Measurements from ENCODE around the gene PRKD1. TPM values are rescaled to one million over a fixed set of nuclear protein-coding genes. Genes with fewer than 3 reads are reported as not detected.

PRKD1 gene
- total RNA-seq, 1 donor from 2014 or later = 19.2 TPM

DNA sequence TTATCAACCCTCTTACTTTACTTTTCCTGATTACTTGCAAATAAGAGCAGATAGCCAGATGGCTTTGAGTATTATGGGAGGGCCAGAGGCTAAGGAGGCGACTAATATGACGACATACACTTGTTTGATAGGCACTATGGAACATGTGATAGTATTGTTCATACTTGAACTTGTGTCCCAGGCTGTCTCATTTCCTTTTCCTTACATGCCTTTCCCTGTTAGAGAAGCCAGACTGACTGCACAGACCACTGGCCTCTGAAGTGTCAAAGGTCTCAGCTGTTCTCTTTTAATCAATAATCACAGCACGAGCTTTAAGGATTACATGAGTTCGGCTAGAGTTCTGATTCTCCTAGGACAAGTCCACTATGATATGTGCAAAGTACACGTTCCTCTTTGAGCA lies 326.0 kb downstream of the PRKD1 start:
- DNase-seq = no peak

DNA sequence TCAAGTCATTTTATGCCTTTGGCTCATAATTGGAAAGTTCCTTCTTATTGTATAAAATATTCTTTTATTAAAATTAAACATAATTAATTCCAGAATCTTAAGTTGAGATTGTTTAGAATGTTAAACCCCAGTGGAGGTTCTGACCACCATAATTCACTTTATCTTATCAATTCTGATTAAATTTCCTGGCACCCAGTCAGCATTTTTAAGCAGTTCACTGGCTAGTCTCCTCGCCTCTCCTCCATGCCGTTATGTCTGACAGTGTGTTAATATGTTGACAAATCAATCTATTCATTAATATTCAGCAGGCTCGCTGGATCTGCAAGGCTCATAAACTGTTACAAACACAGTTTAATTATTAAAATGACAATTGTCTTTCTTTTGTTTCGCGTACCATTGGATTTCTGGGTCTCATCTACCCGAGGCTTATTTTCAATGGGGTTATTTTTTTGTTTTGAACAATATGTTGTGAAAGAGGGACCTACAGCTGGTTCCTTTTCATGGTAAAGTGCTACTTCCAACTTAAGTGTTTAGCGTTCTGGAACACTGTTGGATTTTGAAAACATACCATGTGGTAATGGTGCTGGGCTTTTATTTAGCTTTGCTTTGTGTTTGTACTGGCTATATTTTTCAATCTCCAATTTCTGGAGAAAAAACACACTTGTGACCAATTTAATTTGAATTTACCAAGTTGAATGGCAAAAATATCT lies 339.7 kb downstream of the PRKD1 start:
- no peak for DNase-seq

DNA sequence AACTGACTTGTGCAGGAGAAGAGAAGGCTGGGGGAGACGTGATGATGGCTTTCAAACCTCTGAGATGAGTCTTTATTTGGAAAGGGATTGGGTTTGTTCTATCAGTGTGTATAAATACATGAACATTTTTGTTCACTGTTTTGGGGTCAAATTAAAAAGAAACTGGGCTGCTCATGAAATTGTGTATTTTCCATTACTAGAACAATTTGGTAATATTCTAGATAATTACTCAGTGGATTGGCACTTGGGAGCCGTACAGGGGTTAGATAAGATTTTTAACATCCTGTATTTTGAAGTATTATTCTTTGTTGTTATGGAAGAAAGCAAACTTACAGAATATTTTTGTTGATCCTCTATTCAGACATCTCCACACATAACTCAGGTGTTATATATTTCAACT lies 340.6 kb downstream of the PRKD1 start:
- DNase-seq = no peak

DNA sequence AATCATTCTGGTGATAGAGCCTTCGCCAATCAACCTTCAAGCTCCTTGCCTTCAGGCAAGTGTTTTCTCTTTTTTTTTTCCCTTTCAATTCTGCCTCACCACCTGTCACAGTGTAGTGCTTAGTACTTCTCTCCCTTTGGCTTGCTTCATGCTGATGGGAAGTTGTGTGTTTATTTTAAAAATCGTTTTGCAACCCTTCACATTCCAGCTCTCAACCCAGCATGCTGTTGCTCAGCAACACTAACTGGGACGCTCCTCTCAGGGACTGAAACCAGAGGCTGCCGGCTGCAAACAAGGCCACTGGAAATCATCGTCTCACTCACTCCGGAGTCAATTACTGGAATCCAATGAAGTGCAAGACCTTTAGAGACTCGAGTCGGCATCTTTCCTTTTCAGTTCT lies 342.7 kb downstream of the PRKD1 start:
- peak; percentile 78 for DNase-seq

DNA sequence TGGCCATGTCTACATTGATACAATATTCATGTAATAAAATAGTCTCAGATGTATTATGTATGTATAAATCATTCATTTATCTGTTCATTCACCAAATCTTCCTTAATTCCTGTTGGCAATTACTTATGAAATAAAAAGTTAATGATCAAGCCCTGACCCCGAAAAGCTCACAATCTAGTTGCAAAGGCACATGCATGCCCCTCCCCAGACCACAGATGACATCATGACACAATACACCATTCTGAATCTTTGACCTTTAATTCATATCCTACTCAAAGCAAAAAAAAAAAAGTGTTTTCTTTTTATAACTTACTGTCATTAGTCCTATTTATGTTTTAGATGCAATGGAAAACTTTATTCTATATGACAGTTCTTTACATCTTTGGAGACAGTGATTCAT lies 346.9 kb downstream of the PRKD1 start:
- DNase-seq = no peak

DNA sequence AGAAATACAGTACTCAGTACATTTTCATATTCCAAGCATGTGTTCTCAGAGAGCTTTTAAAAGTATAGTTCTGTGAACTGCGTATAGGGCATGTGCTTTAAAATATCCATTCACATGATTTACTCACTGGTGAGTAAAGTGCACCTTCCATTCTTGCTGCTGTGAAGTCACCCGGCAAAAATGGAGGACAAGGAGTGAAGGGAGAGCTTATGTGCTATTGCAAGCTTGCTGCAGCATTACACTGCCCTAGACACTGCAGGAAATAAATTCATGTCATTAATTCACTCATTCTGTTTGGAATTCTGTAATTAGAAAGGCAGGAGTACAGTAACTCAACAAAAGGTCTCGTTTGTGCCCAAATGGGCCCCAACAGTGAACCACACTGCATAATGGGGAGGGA lies 347.8 kb downstream of the PRKD1 start:
- no peak for DNase-seq

DNA sequence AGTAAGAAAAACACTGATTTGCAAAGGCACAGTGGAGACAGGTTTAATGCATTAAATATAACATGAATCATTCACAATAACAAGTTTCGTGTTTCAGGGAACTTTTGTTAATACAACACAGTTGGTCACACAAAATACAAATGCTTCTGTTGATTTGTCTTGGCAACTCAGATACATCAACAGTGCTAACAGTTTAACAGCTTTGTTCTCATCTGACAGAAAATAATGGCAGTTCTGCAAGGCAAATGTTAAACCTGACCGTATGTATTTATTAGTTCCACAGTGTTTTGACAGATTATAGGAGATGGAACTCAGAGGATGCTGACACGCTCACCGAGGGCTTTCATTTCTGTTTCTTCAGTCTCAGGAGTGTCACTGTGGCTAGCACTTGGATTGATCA lies 350.7 kb downstream of the PRKD1 start:
- no peak for DNase-seq

DNA sequence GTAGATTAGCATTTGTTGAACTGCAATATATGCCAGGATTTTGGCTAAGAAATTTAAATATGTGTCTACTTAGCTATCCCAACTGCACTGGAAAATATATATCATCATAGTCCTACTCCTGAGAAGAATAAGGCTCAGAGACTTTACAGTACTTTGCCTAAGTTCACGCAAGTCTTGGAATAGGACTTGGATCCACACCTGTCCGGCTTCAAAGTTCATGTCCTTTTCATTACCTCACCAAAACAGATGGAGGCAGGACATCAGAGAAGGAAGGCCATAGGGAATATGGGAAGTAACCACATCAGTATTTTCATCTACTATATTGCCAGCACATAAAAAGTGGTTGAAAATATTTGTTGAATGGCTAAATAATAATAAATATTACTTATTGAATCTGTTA lies 358.5 kb downstream of the PRKD1 start:
- no peak for DNase-seq

DNA sequence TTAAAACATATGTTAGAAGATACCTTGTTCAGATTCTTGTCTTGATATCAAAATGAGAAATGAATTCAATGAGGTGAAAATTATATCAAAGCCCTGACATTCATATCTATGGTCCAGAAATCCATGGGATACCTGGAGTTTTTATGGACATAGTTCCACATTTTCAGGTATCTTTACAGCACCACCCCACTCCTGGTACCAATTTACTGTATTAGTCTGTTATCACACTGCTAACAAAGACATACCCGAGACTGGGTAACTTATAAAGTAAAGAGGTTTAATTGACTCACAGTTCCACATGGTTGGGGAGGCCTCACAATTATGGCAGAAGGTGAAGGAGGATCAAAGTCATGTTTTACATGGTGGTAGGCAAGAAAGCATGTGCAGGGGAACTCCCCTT lies 361.5 kb downstream of the PRKD1 start:
- no peak for DNase-seq

DNA sequence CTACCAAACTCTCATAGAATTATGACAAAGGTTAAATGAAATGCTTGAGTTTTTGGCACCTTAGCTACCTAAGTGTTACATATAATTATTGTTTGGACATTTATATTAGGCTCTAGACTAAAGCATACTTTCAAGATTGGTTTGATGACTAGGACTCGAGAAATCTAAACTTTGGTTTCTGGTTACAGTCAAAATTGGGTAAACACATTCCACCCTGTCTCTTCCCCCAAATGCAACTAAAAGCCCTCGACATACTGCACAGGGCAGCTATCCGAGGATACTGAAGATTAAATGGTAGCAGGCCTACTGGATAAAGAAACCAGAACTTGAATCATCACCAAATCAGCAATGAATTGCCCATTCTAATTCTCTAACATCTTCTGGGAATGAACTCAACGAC lies 369.1 kb downstream of the PRKD1 start:
- DNase-seq = no peak

DNA sequence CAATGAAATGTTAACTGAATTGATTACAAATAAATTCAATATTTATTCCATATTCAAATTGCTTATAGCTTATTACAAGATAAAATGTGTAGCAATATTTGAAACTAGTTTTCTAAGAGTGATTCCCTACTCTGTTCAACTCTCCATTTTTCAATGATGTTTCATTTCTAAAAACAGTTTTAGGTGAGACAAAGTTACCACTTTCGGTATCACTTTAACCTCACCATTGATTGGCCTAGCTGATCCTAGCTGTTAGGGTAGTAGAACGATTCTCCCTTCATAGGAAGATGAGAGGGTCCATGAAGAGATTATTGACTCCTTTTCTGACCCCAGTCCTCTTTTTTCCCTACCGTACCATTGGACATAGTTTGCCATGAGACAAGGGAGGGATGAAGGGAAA lies 373.3 kb downstream of the PRKD1 start:
- no peak for DNase-seq

DNA sequence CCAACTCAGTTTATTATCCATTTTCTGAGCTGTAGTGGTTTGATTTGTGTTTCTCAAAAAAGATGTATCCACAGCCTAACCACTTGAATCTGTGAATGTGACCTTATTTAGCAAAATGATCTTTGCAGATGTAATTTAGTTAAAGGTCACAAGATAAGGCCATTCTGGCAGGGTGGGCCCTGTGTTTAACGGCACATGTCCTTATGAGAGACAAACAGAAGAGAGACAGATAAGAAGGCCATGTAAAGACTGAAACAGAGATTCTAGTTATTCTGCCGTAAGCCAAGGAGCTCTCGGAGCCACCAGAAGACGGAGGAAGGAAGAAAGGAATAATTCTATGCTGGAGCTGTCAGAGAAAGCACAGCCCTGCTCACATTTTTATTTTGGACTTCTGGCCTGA lies 374.2 kb downstream of the PRKD1 start:
- DNase-seq = no peak

DNA sequence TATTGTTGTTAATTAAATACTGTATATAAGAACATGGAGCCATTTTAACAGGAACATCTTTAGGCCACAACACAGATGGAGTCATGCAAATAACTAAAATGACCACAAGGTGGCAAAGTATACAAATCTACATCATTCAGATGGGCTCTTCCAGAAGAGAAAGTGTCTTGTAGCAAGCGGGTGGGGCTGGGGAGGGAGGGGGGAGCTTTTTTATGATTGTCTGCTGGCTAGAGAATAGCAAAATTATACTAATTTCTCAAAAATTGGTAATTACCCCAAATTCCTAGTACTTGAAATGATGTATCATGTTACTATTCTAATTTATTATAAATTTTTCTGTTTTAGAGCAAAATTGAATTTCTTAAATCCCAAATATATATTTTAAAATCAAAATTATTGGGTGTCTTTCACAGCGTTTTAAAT lies 378.7 kb downstream of the PRKD1 start:
- peak; percentile 75 for DNase-seq

DNA sequence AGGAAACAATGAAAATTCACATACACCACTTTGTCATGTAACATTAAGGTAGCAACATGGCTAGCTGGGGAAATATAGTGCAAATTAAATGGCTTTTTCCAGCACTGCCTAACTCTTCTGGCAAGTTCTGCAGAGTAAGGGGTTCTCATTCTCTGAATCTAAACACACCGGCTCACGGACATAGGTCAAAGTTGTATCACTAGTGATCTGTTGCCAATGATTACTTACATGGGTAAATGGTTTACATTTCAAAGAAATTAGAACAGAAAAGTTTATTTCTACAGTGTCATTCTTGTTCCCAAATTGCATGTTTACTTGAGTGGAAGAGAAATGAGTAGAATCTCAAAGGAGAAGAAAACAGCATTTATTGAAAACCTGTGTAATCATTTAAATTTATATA lies 381.9 kb downstream of the PRKD1 start:
- DNase-seq = no peak

DNA sequence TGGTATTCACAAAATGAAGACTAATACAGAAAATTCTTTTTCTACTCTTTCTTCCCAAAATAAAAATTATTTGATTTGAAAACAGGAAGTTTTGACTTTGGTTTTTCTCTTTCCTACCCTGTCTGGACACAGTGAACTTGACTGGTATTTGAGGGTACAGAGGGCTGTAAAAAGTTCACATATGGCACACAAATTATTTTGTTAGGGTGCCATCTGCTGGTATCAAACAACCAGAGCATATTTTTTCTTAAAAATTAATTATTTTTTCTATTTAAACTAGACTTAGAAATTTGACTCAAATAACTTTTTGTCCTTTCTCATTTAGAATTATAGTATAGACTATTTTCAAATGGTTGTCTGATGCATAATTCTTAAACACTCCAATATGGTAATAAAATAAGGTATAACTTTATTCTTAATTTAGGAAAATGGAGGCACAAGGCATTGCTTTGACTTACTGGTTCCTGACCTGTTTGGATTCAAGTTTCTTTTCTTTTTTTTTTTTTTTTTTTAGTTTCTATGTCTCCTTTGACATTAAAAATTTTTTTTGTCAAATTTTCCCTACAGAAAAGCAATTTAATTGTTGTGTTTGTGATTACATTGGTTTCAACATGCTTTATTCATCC lies 390.6 kb downstream of the PRKD1 start:
- no peak for DNase-seq

DNA sequence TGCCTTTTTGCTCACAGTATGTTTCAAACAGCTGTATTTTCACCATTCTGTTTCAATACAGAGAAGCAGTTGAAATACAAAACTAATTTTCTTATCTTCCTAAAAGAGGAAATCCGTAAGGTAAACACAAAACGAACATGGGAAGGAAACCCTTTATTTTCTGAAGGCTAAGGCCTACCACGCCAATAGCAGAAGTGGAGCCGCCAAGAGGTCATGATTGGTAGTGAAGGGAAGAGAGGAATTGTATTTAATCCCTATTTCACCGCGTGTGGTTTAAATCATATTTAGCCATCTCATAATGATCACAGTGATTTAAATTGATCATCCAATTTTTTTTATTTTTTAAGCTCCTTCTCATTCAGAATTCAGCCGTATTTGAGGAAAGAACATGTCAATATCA lies 398.2 kb downstream of the PRKD1 start:
- no peak for DNase-seq

DNA sequence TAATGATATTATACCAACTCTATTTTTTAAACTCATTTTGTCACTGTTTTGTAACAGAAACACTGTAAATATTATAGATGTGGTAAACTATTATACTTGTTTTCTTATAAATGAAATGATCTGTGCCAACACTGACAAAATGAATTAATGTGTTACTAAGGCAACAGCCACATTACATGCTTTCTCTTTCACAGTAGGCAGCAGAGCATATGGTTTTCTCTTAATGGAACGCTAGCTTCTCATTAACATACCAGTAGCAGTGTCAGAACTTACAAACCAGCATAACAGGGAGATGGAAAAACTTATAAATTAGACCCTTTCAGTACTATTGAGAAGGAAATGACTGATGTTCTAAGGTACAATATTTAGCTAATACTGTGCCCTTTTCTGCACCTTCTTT lies 398.8 kb downstream of the PRKD1 start:
- no peak for DNase-seq

DNA sequence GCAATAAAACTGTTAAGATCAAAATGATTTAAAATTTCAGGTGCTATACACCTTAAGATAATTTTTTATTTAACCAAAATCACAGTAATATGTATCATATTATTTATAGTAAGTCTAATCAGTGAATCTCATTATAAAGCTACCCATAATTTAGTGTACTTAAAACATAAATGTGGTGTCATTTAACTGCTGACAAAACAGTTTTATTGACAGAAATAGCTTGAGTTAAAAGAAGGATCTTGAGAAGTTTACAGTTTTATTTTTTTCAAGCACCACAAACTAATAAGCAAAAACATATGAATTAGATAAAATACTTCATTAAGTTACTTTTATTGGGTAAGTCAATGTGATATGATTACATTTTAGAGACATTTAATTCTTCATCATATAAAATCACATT lies 400.4 kb downstream of the PRKD1 start:
- DNase-seq = no peak

Small RNA genes lying within 50 kb of the gene (small RNA-seq; reads per million reads assigned to genes)
- gene RNU6-1234P (ENCODE audit: low replicate concordance) = not detected

Measured in tongue (tissue), 3 donors.